HCT116 (cell line): ENCODE results near the gene LTBP1. TPM values are rescaled to one million over a fixed set of nuclear protein-coding genes. Genes with fewer than 3 reads are reported as not detected.

Source experiments
- ATAC-seq: fragments of 200-7000 bp; cut with Tn5 transposase; 2 replicates; pipeline ENCODE4 v1.9.1; 2020; ENCODE audit warnings: mild to moderate bottlenecking, moderate library complexity
- BruUV-seq: library from RNA; stranded (reverse); fragments of 400-500 nt; replicated peaks from 2 replicates; lab custom pipeline; 2021; lab: Mats Ljungman, UMichigan
- CTCF ChIA-PET: fragments of 300-600 bp; sonication (Branson Sonifier 250); formaldehyde crosslinking; loops from one replicate; lab custom pipeline; 2021; ENCODE audit warnings: antibody characterized with exemption; lab: Charles Lee
- POLR2A ChIA-PET: fragments of 300-600, 350-600 bp; sonication (Branson Sonifier 250); formaldehyde crosslinking; loops from one replicate; lab custom pipeline; 2021; ENCODE audit warnings: antibody characterized with exemption; lab: Charles Lee
- RAD21 ChIA-PET, 2 experiments: fragments of 300-600 bp; sonication (Branson Sonifier 250); formaldehyde crosslinking; loops; one replicate each; lab custom pipeline; 2023; ENCODE audit warnings: low total read pairs in 2 of 2; ENCODE audit not compliant: uncharacterized antibody in 2 of 2, unreplicated experiment in 2 of 2, low non-redundant PET in 1 of 2; lab: Charles Lee
- DNase-seq: peaks from one replicate; pipeline ENCODE4 v3.0.0-alpha.2; 2010; ENCODE audit warnings: low read depth, low spot score
- H2AFZ ChIP-seq: fragments of 200-600 bp; shearing (Covaris generic), sonication (generic); 2 replicates; pipeline ENCODE4 v1.6.1; 2017; ENCODE audit warnings: low read depth, mixed run types, mixed read lengths, antibody characterized with exemption, low read length; ENCODE audit not compliant: poor library complexity, severe bottlenecking
- H3K27ac ChIP-seq: 2 replicates; pipeline ENCODE4 v1.5.1; 2012; ENCODE audit warnings: low read depth, low read length
- H3K27me3 ChIP-seq: fragments of 200-600 bp; sonication (generic); 2 replicates; pipeline ENCODE4 v1.6.1; 2016; ENCODE audit warnings: mixed run types, low read length, mixed read lengths; ENCODE audit not compliant: insufficient read depth
- H3K36me3 ChIP-seq, 2 experiments: fragments of 200-500 bp in 1 of 2; fragments of 200-600 bp in 1 of 2; sonication (Bioruptor generic) in 1 of 2; sonication (generic) in 1 of 2; 2 replicates each; pipeline versions ENCODE4 v1.5.1 to v1.6.1; 2014 to 2016; ENCODE audit warnings: low read length in 2 of 2, inconsistent platforms in 1 of 2, mixed read lengths in 1 of 2, mixed run types in 1 of 2; ENCODE audit not compliant: insufficient read depth in 2 of 2, control insufficient read depth in 1 of 2
- H3K4me1 ChIP-seq, 2 experiments: fragments of 200-600 bp in 1 of 2; sonication (generic) in 1 of 2; 2 replicates each; pipeline versions ENCODE4 v1.5.1 to v1.6.1; 2012 to 2017; ENCODE audit warnings: low read length in 2 of 2, inconsistent platforms in 1 of 2, mild to moderate bottlenecking in 1 of 2, mixed read lengths in 1 of 2, mixed run types in 1 of 2, moderate library complexity in 1 of 2; ENCODE audit not compliant: insufficient read depth in 2 of 2, control insufficient read depth in 1 of 2
- H3K4me2 ChIP-seq: fragments of 200-600 bp; sonication (generic); 2 replicates; pipeline ENCODE4 v1.6.1; 2017; ENCODE audit warnings: mixed run types, low read length, mixed read lengths
- H3K4me3 ChIP-seq, 2 experiments: fragments of 200-600 bp in 1 of 2; sonication (generic) in 1 of 2; replicated peaks in 1 of 2; 2 replicates each; pipeline ENCODE4 v1.5.1; 2011 to 2016; ENCODE audit warnings: low read length in 2 of 2, control low read depth in 1 of 2, low read depth in 1 of 2, mild to moderate bottlenecking in 1 of 2, mixed read lengths in 1 of 2, mixed run types in 1 of 2
- H3K79me2 ChIP-seq: fragments of 200-600 bp; sonication (generic); 2 replicates; pipeline ENCODE4 v1.6.1; 2017; ENCODE audit warnings: mild to moderate bottlenecking, mixed run types, low read length, moderate library complexity, mixed read lengths; ENCODE audit not compliant: insufficient read depth
- H3K9ac ChIP-seq: fragments of 200-600 bp; sonication (generic); 2 replicates; pipeline ENCODE4 v1.6.1; 2016; ENCODE audit warnings: low read length, mixed read lengths
- H3K9me2 ChIP-seq: fragments of 200-600 bp; sonication (generic), shearing (Covaris generic); 2 replicates; pipeline ENCODE4 v1.6.1; 2017; ENCODE audit warnings: mixed run types, mild to moderate bottlenecking, moderate library complexity; ENCODE audit not compliant: insufficient read depth
- H3K9me3 ChIP-seq, 2 experiments: fragments of 200-500 bp in 1 of 2; fragments of 200-600 bp in 1 of 2; sonication (Bioruptor generic) in 1 of 2; sonication (generic) in 1 of 2; 2 replicates each; pipeline ENCODE4 v1.6.1; 2014 to 2017; ENCODE audit warnings: low read length in 2 of 2, mixed read lengths in 2 of 2, inconsistent platforms in 1 of 2, low read depth in 1 of 2, mild to moderate bottlenecking in 1 of 2, mixed run types in 1 of 2, moderate library complexity in 1 of 2; ENCODE audit not compliant: control insufficient read depth in 1 of 2, insufficient read depth in 1 of 2
- H4K20me1 ChIP-seq: fragments of 200-600 bp; sonication (generic), shearing (Covaris generic); 2 replicates; pipeline ENCODE4 v1.6.1; 2017; ENCODE audit warnings: mixed run types, mild to moderate bottlenecking, moderate library complexity; ENCODE audit not compliant: insufficient read depth
- CBX3 ChIP-seq: IDR thresholded peaks from 2 replicates; pipeline ENCODE4 v1.6.1; 2012; ENCODE audit warnings: low read depth
- CEBPB ChIP-seq: IDR thresholded peaks from 2 replicates; pipeline ENCODE4 v1.6.1; 2012; ENCODE audit warnings: low read depth
- FOSL1 ChIP-seq: IDR thresholded peaks from 2 replicates; pipeline ENCODE4 v1.6.1; 2012; ENCODE audit warnings: low read depth
- MAX ChIP-seq: IDR thresholded peaks from 2 replicates; pipeline ENCODE4 v1.6.1; 2012
- POLR2A ChIP-seq: IDR thresholded peaks from 2 replicates; pipeline ENCODE4 v1.7.0; 2011; ENCODE audit warnings: borderline replicate concordance; ENCODE audit not compliant: insufficient read depth, insufficient read length; ENCODE audit errors: extremely low read depth
- RAD21 ChIP-seq: IDR thresholded peaks from 2 replicates; pipeline ENCODE4 v1.6.1; 2012; ENCODE audit warnings: low read depth, mild to moderate bottlenecking
- TCF7L2 ChIP-seq: IDR thresholded peaks from 2 replicates; pipeline ENCODE4 v1.7.0; 2011; ENCODE audit warnings: borderline replicate concordance, inconsistent platforms; ENCODE audit not compliant: insufficient read depth, insufficient read length; ENCODE audit errors: extremely low read depth
- ZBTB33 ChIP-seq: IDR thresholded peaks from 2 replicates; pipeline ENCODE4 v1.6.1; 2011; ENCODE audit warnings: mild to moderate bottlenecking, low read length, moderate library complexity; ENCODE audit not compliant: insufficient replicate concordance; ENCODE audit errors: extremely low read depth
- ZFX ChIP-seq: fragments of 450-650 bp; IDR thresholded peaks from 2 replicates; pipeline ENCODE4 v1.6.1; 2017
- ZNF274 ChIP-seq: fragments of 200-500 bp; sonication (Bioruptor generic); IDR thresholded peaks from 2 replicates; pipeline ENCODE4 v1.6.1; 2014; ENCODE audit warnings: mild to moderate bottlenecking, low read depth, low read length, inconsistent platforms
- intact Hi-C: fragments of 100-400 bp; cut with micrococcal nuclease; formaldehyde crosslinking; loops from 2 replicates; pipeline ENCODE4 v1.10.0; 2022
- total RNA-seq: library from RNA; stranded (reverse); gene quantifications from one replicate; pipeline ENCODE4 v1.2.1, GENCODE V29; 2021; ENCODE audit not compliant: unreplicated experiment

LTBP1 gene
- total RNA-seq, 1 experiment from 2014 or later, result 5.1 TPM

DNA sequence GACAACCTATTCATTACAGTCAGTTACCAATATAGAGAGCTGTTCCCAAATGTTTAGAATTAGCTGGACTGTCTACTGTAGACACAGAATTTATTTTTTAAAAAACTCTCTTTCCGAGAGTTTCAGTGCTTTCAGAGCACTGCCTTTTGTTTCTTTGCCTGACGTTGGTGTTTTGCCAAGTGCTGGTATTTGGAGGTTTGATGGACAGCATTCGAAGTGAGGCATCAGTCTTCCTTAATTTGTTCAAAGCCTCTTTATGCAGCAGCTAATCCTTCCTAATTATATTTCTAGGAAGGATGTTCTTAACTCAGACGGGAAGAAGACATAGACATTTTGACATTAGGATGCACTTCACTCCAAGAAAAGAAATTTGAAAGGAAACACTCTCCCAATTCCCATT is 83.2 kb downstream of the LTBP1 start:
- no TSS peak for BruUV-seq
- ChIA-PET RAD21 (no interaction called here), CTCF (no interaction called here), POLR2A (no interaction called here)
- Histone ChIP-seq H3K9me2 (no peaks in the 10 kb centered on the region), H3K36me3 (no peaks in the 10 kb centered on the region), H2AFZ (no peak overlapping the region), H3K9me3 (no peaks in the 10 kb centered on the region), H3K27me3 (no peaks in the 10 kb centered on the region), H3K4me3 (no peak overlapping the region), H3K4me1 (no peaks in the 10 kb centered on the region), H3K27ac (no peak overlapping the region), H4K20me1 (no peaks in the 10 kb centered on the region), H3K9ac (no peak overlapping the region), H3K79me2 (no peaks in the 10 kb centered on the region), H3K4me2 (no peak overlapping the region)
- TF ChIP-seq RAD21 (no peak), MAX (no peak), FOSL1 (no peak), ZNF274 (no peak), POLR2A (no peak), TCF7L2 (no peak), ZFX (no peak), ZBTB33 (no peak), CBX3 (no peak), CEBPB (no peak)
- intact Hi-C loops, result loop anchor here (5.0 kb wide), 2 partner anchors 478 to 542 kb away; no protein-coding TSS in a partner anchor
- DNase-seq, result no peak
- ATAC-seq, result no peak
